Measurements from ENCODE around the gene UBE4B.
"Not testable (repeated sequence)": the region's sequence is repeated elsewhere in the genome, so short reads cannot be mapped to it uniquely, and the experiment has no call there.

The UBE4B gene

GRCh38 chr1:10001016-10001665 lies 31.6 kb upstream of the UBE4B start:
- Histone ChIP-seq H3K4ac (ENCODE audit: low read depth in 1 of 2, low read length in 2 of 2) (no peak overlapping the region), H2AFZ (ENCODE audit: low read depth, low read length) (no peak overlapping the region), H4K8ac (ENCODE audit: low read length) (no peak overlapping the region), H2BK120ac (ENCODE audit: low read depth, low read length) (no peak overlapping the region), H4K91ac (ENCODE audit: low read length) (no peak overlapping the region), H3K4me1 (ENCODE audit: control insufficient read depth, insufficient read depth, low read depth, low read length) (peaks cover 10% of the 10 kb centered on the region), H2BK5ac (ENCODE audit: low read depth, low read length, poor library complexity, severe bottlenecking) (no peak overlapping the region), H3K4me3 (ENCODE audit: insufficient read depth in 1 of 2, low read depth in 1 of 2, low read length in 2 of 2) (no peak overlapping the region), H3K79me1 (replicated peaks; ENCODE audit: low read length, poor library complexity, severe bottlenecking) (no peaks in the 10 kb centered on the region), H3K23ac (ENCODE audit: low read length in 2 of 2) (no peak overlapping the region), H3K27me3 (ENCODE audit: control insufficient read depth in 1 of 2, insufficient read depth in 1 of 2, low read length in 2 of 2) (peaks cover 19 to 43% of the 10 kb centered on the region in 2 experiments), H3K4me2 (ENCODE audit: low read length, poor library complexity, severe bottlenecking) (no peak overlapping the region), H3K14ac (ENCODE audit: low read length in 2 of 2) (no peak overlapping the region), H2AK5ac (ENCODE audit: low read length, severe bottlenecking) (no peak overlapping the region), H3K9ac (ENCODE audit: low read length) (no peak overlapping the region), H3K27ac (ENCODE audit: low read length, poor library complexity, severe bottlenecking) (no peak overlapping the region), H3K9me3 (ENCODE audit: control insufficient read depth, low read length) (peaks cover 4% of the 10 kb centered on the region), H3K18ac (ENCODE audit: low read depth in 1 of 2, low read length in 2 of 2) (no peak overlapping the region), H2BK12ac (ENCODE audit: low read length in 2 of 2) (no peak overlapping the region), H2BK15ac (ENCODE audit: low read depth, poor library complexity, severe bottlenecking) (no peak overlapping the region), H3K36me3 (ENCODE audit: control insufficient read depth in 1 of 2, insufficient read depth in 2 of 2, low read depth in 1 of 2, low read length in 2 of 2) (no peaks in the 10 kb centered on the region)
- no peak for DNase-seq
- WGBS: 94% methylated on average over 7 of the region's 8 CpGs

GRCh38 chr1:10005248-10005647 lies 27.5 kb upstream of the UBE4B start:
- H3K36me3 ChIP-seq (ENCODE audit: control insufficient read depth in 1 of 2, insufficient read depth in 2 of 2, low read depth in 1 of 2, low read length in 2 of 2); H3K23ac ChIP-seq (ENCODE audit: low read length in 2 of 2); H2AFZ ChIP-seq (ENCODE audit: low read depth, low read length); H2BK12ac ChIP-seq (ENCODE audit: low read length in 2 of 2); H2BK5ac ChIP-seq (ENCODE audit: low read depth, low read length, poor library complexity, severe bottlenecking); H3K4me1 ChIP-seq (ENCODE audit: control insufficient read depth, insufficient read depth, low read depth, low read length); DNase-seq; H3K79me1 ChIP-seq (replicated peaks; ENCODE audit: low read length, poor library complexity, severe bottlenecking); H3K4me2 ChIP-seq (ENCODE audit: low read length, poor library complexity, severe bottlenecking); H4K91ac ChIP-seq (ENCODE audit: low read length); H3K9me3 ChIP-seq (ENCODE audit: control insufficient read depth, low read length); H2AK5ac ChIP-seq (ENCODE audit: low read length, severe bottlenecking); H4K8ac ChIP-seq (ENCODE audit: low read length); H3K18ac ChIP-seq (ENCODE audit: low read depth in 1 of 2, low read length in 2 of 2); H3K4me3 ChIP-seq (ENCODE audit: insufficient read depth in 1 of 2, low read depth in 1 of 2, low read length in 2 of 2); H3K14ac ChIP-seq (ENCODE audit: low read length in 2 of 2); H2BK120ac ChIP-seq (ENCODE audit: low read depth, low read length); H3K27ac ChIP-seq (ENCODE audit: low read length, poor library complexity, severe bottlenecking); H2BK15ac ChIP-seq (ENCODE audit: low read depth, poor library complexity, severe bottlenecking); H3K9ac ChIP-seq (ENCODE audit: low read length); H3K4ac ChIP-seq (ENCODE audit: low read depth in 1 of 2, low read length in 2 of 2): not testable (repeated sequence)
- WGBS: 93% methylated on average over 5 of the region's 8 CpGs
- peaks cover 3 to 16% of the 10 kb centered on the region in 2 experiments for H3K27me3 ChIP-seq (ENCODE audit: control insufficient read depth in 1 of 2, insufficient read depth in 1 of 2, low read length in 2 of 2)

GRCh38 chr1:10007169-10007568 lies 25.6 kb upstream of the UBE4B start:
- Histone ChIP-seq H3K9ac (ENCODE audit: low read length) (no peak overlapping the region), H3K4me3 (ENCODE audit: insufficient read depth in 1 of 2, low read depth in 1 of 2, low read length in 2 of 2) (no peak overlapping the region), H3K79me1 (replicated peaks; ENCODE audit: low read length, poor library complexity, severe bottlenecking) (no peaks in the 10 kb centered on the region), H3K4me1 (ENCODE audit: control insufficient read depth, insufficient read depth, low read depth, low read length) (no peaks in the 10 kb centered on the region), H3K4me2 (ENCODE audit: low read length, poor library complexity, severe bottlenecking) (no peak overlapping the region), H3K23ac (ENCODE audit: low read length in 2 of 2) (no peak overlapping the region), H2BK15ac (ENCODE audit: low read depth, poor library complexity, severe bottlenecking) (no peak overlapping the region), H3K18ac (ENCODE audit: low read depth in 1 of 2, low read length in 2 of 2) (no peak overlapping the region), H3K27me3 (ENCODE audit: control insufficient read depth in 1 of 2, insufficient read depth in 1 of 2, low read length in 2 of 2) (peaks cover 0 to 9% of the 10 kb centered on the region in 2 experiments), H3K27ac (ENCODE audit: low read length, poor library complexity, severe bottlenecking) (no peak overlapping the region), H2AK5ac (ENCODE audit: low read length, severe bottlenecking) (no peak overlapping the region), H2BK120ac (ENCODE audit: low read depth, low read length) (no peak overlapping the region), H2AFZ (ENCODE audit: low read depth, low read length) (no peak overlapping the region), H3K9me3 (ENCODE audit: control insufficient read depth, low read length) (no peaks in the 10 kb centered on the region), H3K4ac (ENCODE audit: low read depth in 1 of 2, low read length in 2 of 2) (no peak overlapping the region), H3K14ac (ENCODE audit: low read length in 2 of 2) (no peak overlapping the region), H2BK5ac (ENCODE audit: low read depth, low read length, poor library complexity, severe bottlenecking) (no peak overlapping the region), H4K91ac (ENCODE audit: low read length) (no peak overlapping the region), H2BK12ac (ENCODE audit: low read length in 2 of 2) (no peak overlapping the region), H4K8ac (ENCODE audit: low read length) (no peak overlapping the region), H3K36me3 (ENCODE audit: control insufficient read depth in 1 of 2, insufficient read depth in 2 of 2, low read depth in 1 of 2, low read length in 2 of 2) (no peaks in the 10 kb centered on the region)
- WGBS: 91% methylated on average over 3 of the region's 4 CpGs
- DNase-seq: no peak

DNA sequence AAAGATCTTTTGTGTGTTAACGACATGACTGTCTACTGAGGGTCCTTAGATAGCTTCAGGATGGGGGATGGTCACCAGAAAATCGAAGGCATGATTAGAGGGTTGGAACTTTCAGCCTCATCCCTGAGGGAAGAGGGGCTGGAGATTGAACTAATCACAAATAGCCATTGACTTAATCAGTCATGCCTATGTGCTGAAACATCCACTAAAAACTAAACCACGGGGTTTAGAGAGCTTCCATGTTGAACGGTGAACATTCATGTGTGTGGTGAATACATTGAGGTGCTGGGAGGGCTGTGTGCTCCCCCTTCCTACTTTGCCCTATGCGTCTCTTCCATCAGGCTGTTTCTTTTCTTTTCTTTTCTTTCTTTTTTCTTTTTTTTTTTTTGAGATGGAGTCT lies 18.7 kb upstream of the UBE4B start:
- Histone ChIP-seq H3K18ac (ENCODE audit: low read depth in 1 of 2, low read length in 2 of 2) (no peak overlapping the region), H2BK120ac (ENCODE audit: low read depth, low read length) (no peak overlapping the region), H4K8ac (ENCODE audit: low read length) (no peak overlapping the region), H2BK15ac (ENCODE audit: low read depth, poor library complexity, severe bottlenecking) (no peak overlapping the region), H3K4me3 (ENCODE audit: insufficient read depth in 1 of 2, low read depth in 1 of 2, low read length in 2 of 2) (no peak overlapping the region), H3K14ac (ENCODE audit: low read length in 2 of 2) (no peak overlapping the region), H3K9me3 (ENCODE audit: control insufficient read depth, low read length) (no peaks in the 10 kb centered on the region), H4K91ac (ENCODE audit: low read length) (no peak overlapping the region), H3K79me1 (replicated peaks; ENCODE audit: low read length, poor library complexity, severe bottlenecking) (no peaks in the 10 kb centered on the region), H3K4ac (ENCODE audit: low read depth in 1 of 2, low read length in 2 of 2) (no peak overlapping the region), H2BK5ac (ENCODE audit: low read depth, low read length, poor library complexity, severe bottlenecking) (no peak overlapping the region), H3K4me2 (ENCODE audit: low read length, poor library complexity, severe bottlenecking) (no peak overlapping the region), H3K27me3 (ENCODE audit: control insufficient read depth in 1 of 2, insufficient read depth in 1 of 2, low read length in 2 of 2) (no peaks in the 10 kb centered on the region), H3K36me3 (ENCODE audit: control insufficient read depth in 1 of 2, insufficient read depth in 2 of 2, low read depth in 1 of 2, low read length in 2 of 2) (no peaks in the 10 kb centered on the region), H2BK12ac (ENCODE audit: low read length in 2 of 2) (no peak overlapping the region), H3K27ac (ENCODE audit: low read length, poor library complexity, severe bottlenecking) (no peak overlapping the region), H3K4me1 (ENCODE audit: control insufficient read depth, insufficient read depth, low read depth, low read length) (peaks cover 2% of the 10 kb centered on the region), H3K9ac (ENCODE audit: low read length) (no peak overlapping the region), H2AK5ac (ENCODE audit: low read length, severe bottlenecking) (no peak overlapping the region), H3K23ac (ENCODE audit: low read length in 2 of 2) (no peak overlapping the region), H2AFZ (ENCODE audit: low read depth, low read length) (no peak overlapping the region)
- no peak for DNase-seq
- 57% methylated on average over 2 of the region's 5 CpGs for WGBS
